Measurements from ENCODE around the gene SVBP.

Gene SVBP

GRCh38 chr1:42788021-42788420 is 29.2 kb downstream of the SVBP start:
- no peak overlapping the region for H3K9ac ChIP-seq (ENCODE audit: low read length)
- H3K79me2 ChIP-seq (ENCODE audit: insufficient read depth, low read length), result no peaks in the 10 kb centered on the region
- no peak overlapping the region for H3K27ac ChIP-seq (ENCODE audit: low read depth, low read length)
- no peaks in the 10 kb centered on the region for H4K20me1 ChIP-seq (ENCODE audit: low read depth, low read length)
- H3K9me2 ChIP-seq (replicated peaks; ENCODE audit: insufficient read depth, low read length), result no peaks in the 10 kb centered on the region
- H2AFZ ChIP-seq (ENCODE audit: low read depth, low read length, severe bottlenecking), result no peak overlapping the region
- H3K4me3 ChIP-seq (ENCODE audit: insufficient read depth, low read length, poor library complexity, severe bottlenecking), result no peak overlapping the region
- no peaks in the 10 kb centered on the region for H3K36me3 ChIP-seq (ENCODE audit: low read length)
- no peaks in the 10 kb centered on the region for H3K9me3 ChIP-seq (ENCODE audit: insufficient read depth, low read length)
- TF ChIP-seq CTCF (IDR thresholded peaks at IDR 0.05; ENCODE audit: insufficient read depth, low read length, poor library complexity, severe bottlenecking) (no peak), EZH2phosphoT487 (conservative IDR thresholded peaks at IDR 0.05; ENCODE audit: low read length) (no peak)
- H3K27me3 ChIP-seq (ENCODE audit: low read length), result no peaks in the 10 kb centered on the region
- H3F3A ChIP-seq (ENCODE audit: insufficient read depth), result no peaks in the 10 kb centered on the region
- H3K4me2 ChIP-seq (ENCODE audit: low read depth, low read length, poor library complexity, severe bottlenecking), result no peak overlapping the region

- no peaks in the 10 kb centered on the region for H4K20me1 ChIP-seq (ENCODE audit: low read depth, low read length)
- no peaks in the 10 kb centered on the region for H3K79me2 ChIP-seq (ENCODE audit: insufficient read depth, low read length)
- H3K9me2 ChIP-seq (replicated peaks; ENCODE audit: insufficient read depth, low read length), result no peaks in the 10 kb centered on the region
- no peak overlapping the region for H3K4me2 ChIP-seq (ENCODE audit: low read depth, low read length, poor library complexity, severe bottlenecking)
- no peaks in the 10 kb centered on the region for H3F3A ChIP-seq (ENCODE audit: insufficient read depth)
- no peak for TF ChIP-seq EZH2phosphoT487 (conservative IDR thresholded peaks at IDR 0.05; ENCODE audit: low read length)
- no peak for TF ChIP-seq CTCF (IDR thresholded peaks at IDR 0.05; ENCODE audit: insufficient read depth, low read length, poor library complexity, severe bottlenecking)
- H3K36me3 ChIP-seq (ENCODE audit: low read length), result no peaks in the 10 kb centered on the region
- no peak overlapping the region for H3K27ac ChIP-seq (ENCODE audit: low read depth, low read length)
- no peaks in the 10 kb centered on the region for H3K27me3 ChIP-seq (ENCODE audit: low read length)
- no peak overlapping the region for H3K4me3 ChIP-seq (ENCODE audit: insufficient read depth, low read length, poor library complexity, severe bottlenecking)
- H3K9me3 ChIP-seq (ENCODE audit: insufficient read depth, low read length), result no peaks in the 10 kb centered on the region
- no peak overlapping the region for H2AFZ ChIP-seq (ENCODE audit: low read depth, low read length, severe bottlenecking)
- H3K9ac ChIP-seq (ENCODE audit: low read length), result no peak overlapping the region
These were observed 31.1 kb downstream of the SVBP start for GRCh38 chr1:42786097-42786496.

- H3K36me3 ChIP-seq (ENCODE audit: low read length), result no peaks in the 10 kb centered on the region
- H3K9ac ChIP-seq (ENCODE audit: low read length), result no peak within 1 kb of the TSS
- TF ChIP-seq CTCF (IDR thresholded peaks at IDR 0.05; ENCODE audit: insufficient read depth, low read length, poor library complexity, severe bottlenecking) (no peak), EZH2phosphoT487 (conservative IDR thresholded peaks at IDR 0.05; ENCODE audit: low read length) (no peak)
- no peaks in the 10 kb centered on the region for H3K27me3 ChIP-seq (ENCODE audit: low read length)
- H2AFZ ChIP-seq (ENCODE audit: low read depth, low read length, severe bottlenecking), result no peak within 1 kb of the TSS
- no peak within 1 kb of the TSS for H3K4me2 ChIP-seq (ENCODE audit: low read depth, low read length, poor library complexity, severe bottlenecking)
- H3K4me3 ChIP-seq (ENCODE audit: insufficient read depth, low read length, poor library complexity, severe bottlenecking), result no peak within 1 kb of the TSS
- no peaks in the 10 kb centered on the region for H4K20me1 ChIP-seq (ENCODE audit: low read depth, low read length)
- no peaks in the 10 kb centered on the region for H3K79me2 ChIP-seq (ENCODE audit: insufficient read depth, low read length)
- no peaks in the 10 kb centered on the region for H3F3A ChIP-seq (ENCODE audit: insufficient read depth)
- H3K9me3 ChIP-seq (ENCODE audit: insufficient read depth, low read length), result no peaks in the 10 kb centered on the region
- H3K9me2 ChIP-seq (replicated peaks; ENCODE audit: insufficient read depth, low read length), result no peaks in the 10 kb centered on the region
- no peak within 1 kb of the TSS for H3K27ac ChIP-seq (ENCODE audit: low read depth, low read length)
These were observed 32.1 kb downstream of the SVBP start, which contains the start of gene TMEM269 for GRCh38 chr1:42784946-42785693. Gene TMEM269, plus strand, starts transcription at chr1:42784991. Its CDS starts 4,903 bp downstream, at chr1:42789894.

All from SU-DHL-6 (cell line).